ENCODE measurements around the gene LITAFD.
"Not testable (repeated sequence)": the region's sequence is repeated elsewhere in the genome, so short reads cannot be mapped to it uniquely, and the experiment has no call there.

The LITAFD gene

GRCh38 chr16:8894736-8895334 lies 12.7 kb downstream of the LITAFD start:
- DNase-seq (ENCODE audit: low spot score), result no peak

GRCh38 chr16:8898660-8899318 lies 16.6 kb downstream of the LITAFD start:
- no peak for DNase-seq (ENCODE audit: low spot score)

GRCh38 chr16:8899709-8900317 lies 17.7 kb downstream of the LITAFD start:
- DNase-seq (ENCODE audit: low spot score), result no peak

- no peak for DNase-seq (ENCODE audit: low spot score)
These were observed 18.2 kb downstream of the LITAFD start for GRCh38 chr16:8900343-8900742.

- DNase-seq (ENCODE audit: low spot score), result no peak
These were observed 19.2 kb downstream of the LITAFD start for GRCh38 chr16:8901320-8901861.

- no peak for DNase-seq (ENCODE audit: low spot score)
These were observed 20.9 kb downstream of the LITAFD start for GRCh38 chr16:8903004-8903403.

GRCh38 chr16:8904018-8904430 lies 21.9 kb downstream of the LITAFD start:
- DNase-seq (ENCODE audit: low spot score), result no peak

GRCh38 chr16:8905168-8905762 lies 23.1 kb downstream of the LITAFD start:
- no peak for DNase-seq (ENCODE audit: low spot score)

GRCh38 chr16:8905795-8906591 lies 23.8 kb downstream of the LITAFD start:
- no peak for DNase-seq (ENCODE audit: low spot score)

- no peak for DNase-seq (ENCODE audit: low spot score)
These were observed 24.9 kb downstream of the LITAFD start for GRCh38 chr16:8907096-8907495.

GRCh38 chr16:8908810-8909468 lies 26.8 kb downstream of the LITAFD start:
- DNase-seq (ENCODE audit: low spot score), result no peak

GRCh38 chr16:8910811-8911210 lies 28.7 kb downstream of the LITAFD start:
- no peak for DNase-seq (ENCODE audit: low spot score)

- no peak for DNase-seq (ENCODE audit: low spot score)
These were observed 30.6 kb downstream of the LITAFD start for GRCh38 chr16:8912793-8913192.

GRCh38 chr16:8914098-8914497 lies 31.9 kb downstream of the LITAFD start:
- no peak for DNase-seq (ENCODE audit: low spot score)

- no peak for DNase-seq (ENCODE audit: low spot score)
These were observed 33.7 kb downstream of the LITAFD start for GRCh38 chr16:8915722-8916301.

GRCh38 chr16:8916541-8917225 lies 34.5 kb downstream of the LITAFD start:
- no peak for DNase-seq (ENCODE audit: low spot score)

GRCh38 chr16:8917336-8917735 lies 35.2 kb downstream of the LITAFD start:
- DNase-seq (ENCODE audit: low spot score), result not testable (repeated sequence)

- DNase-seq (ENCODE audit: low spot score), result no peak
These were observed 37.2 kb downstream of the LITAFD start for GRCh38 chr16:8919089-8919933.

- no peak for DNase-seq (ENCODE audit: low spot score)
These were observed 37.8 kb downstream of the LITAFD start for GRCh38 chr16:8919934-8920462.
